ENCODE results near the gene PRKCQ.

PRKCQ gene

DNA sequence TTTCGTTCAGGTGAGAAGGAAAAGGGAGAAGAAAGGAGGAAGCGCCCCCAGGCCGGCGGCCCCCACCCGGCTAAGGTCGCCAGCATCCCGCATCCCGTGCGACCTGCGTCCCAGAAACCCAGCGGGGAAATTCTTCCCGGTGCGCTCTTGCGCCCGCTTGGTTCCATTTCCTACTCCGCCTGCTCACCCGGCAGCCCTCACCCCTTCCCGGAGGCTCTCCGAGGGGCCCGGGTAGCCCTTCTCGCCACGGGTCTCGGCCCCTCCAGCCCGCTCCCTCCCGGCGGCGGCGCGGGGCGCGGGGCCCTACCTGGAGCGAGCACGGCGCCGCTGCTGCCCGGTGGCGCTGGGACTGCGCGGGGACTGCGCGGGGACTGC is at the start of gene PRKCQ:
Gene PRKCQ, minus strand, starts transcription at position 373 of the 375 bp plus-strand sequence. CDS start 65,141 bp downstream, outside the sequence.
- no peak for DNase-seq

DNA sequence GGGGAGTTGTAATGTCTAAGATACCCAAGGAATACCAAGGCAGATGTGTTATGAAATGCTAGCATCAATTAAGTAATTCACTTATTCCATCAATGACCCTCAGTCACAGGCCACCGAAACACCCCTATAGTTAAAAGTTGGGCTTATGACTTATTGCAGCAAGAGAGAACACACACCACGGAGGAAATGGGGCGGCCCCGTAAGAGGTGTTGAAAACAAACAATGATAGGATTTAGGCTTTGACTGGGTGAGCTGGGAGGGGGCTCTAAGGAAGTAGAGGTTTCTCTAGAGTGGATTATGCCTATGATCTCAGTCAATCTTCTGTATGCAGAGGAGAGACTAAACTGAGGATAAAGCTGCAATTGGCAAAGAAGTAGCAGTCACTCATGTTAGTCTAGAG is 45.4 kb upstream of the PRKCQ start:
- DNase-seq: no peak

DNA sequence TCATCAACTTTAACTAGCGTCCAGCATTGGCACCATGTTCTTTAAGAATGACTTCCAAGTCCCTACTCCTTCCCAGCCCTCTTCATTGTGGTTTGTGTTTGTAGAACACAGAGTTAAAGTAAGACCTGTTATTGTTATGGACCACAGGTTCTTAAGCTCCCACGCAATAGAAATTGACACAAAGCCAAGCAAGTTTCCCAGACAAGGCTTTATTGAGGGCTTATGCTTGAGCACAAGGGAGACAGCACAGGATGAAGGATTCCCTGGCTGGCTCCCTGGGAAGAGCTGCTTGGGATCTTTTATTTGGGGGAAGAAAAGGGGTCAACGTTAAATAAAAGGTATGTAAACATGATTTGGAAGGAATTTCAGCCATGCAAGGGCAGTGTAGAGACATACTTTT is 44.3 kb upstream of the PRKCQ start:
- DNase-seq: no peak

DNA sequence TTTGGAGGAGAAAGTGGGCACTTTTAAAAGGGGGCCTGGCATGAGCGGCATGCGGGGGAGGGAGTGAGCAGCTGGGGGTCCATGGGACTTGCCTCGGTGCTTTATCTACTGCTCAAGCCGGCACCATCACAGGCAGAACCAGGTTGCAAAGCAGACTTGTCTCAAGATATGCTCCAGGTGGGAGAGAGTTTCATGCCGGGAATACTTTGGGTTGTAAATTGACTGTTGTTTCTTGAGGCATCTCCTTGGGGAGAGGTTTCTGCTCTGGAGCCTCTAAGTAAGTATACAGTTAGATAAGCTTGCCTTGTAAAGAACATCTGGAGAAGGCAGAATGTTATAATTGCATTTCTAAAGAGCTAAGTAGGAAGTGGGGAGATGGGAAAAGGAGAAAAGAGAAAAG is 42.8 kb upstream of the PRKCQ start:
- DNase-seq: no peak

DNA sequence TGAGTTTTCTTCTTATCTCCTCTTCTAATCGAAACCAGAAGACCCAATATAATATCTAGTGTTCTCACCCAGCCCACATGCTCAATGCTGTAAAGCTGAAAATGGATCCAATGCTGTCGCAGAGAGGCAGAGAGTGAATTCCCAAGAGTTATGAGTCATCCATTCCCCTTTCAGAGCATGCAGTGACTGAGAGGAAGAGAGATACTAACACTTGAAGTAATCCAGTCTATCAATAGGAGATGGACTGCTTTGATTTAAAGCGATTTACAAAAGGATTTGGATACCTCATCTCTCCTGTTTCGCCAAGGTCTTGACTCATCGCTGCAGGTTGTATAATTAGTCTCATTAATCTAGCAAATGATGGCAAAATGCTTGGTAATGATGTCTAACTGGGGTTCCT is 41.5 kb upstream of the PRKCQ start:
- no peak for DNase-seq

GRCh38 chr10:6619660-6620059 is 39.6 kb upstream of the PRKCQ start:
- no peak for DNase-seq

GRCh38 chr10:6618340-6618739 is 38.3 kb upstream of the PRKCQ start:
- no peak for DNase-seq

GRCh38 chr10:6617309-6618076 is 37.4 kb upstream of the PRKCQ start:
- no peak for DNase-seq

DNA sequence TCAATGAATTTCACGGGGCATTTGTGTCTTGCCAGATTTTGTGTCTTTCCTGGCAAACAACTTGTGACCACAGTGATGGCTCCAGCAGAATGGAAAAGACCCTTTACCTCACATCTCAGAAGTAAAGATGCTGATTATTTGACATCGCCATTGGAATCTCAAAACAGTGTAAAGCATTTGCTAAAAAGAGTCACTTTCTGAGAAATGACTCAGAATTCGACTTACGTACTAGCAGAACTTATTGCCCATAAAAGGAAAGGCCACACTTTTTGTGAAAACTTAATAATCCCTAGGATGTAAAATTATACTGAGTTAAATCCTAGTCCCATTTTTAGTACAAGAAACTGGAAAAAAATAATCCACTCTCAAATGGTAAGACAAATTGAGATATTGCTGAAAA is 35.9 kb upstream of the PRKCQ start:
- no peak for DNase-seq

DNA sequence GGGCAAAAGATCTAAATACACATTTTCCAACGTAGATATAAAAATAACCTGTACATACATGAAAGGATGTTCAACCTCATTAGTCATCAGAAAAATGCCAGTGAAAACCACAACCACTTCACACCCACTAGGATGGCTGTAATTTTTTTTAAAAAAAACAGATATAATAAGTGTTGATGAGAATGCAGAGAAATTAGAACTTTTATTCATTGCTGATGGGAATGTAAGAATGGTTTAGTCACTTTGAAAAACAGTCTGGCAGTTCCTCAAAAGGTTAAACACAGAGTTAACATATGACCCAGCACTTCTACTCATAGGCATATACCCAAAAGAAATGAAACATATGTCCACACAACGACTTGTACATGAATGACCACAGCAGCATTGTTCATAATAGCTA is 32.3 kb upstream of the PRKCQ start:
- no peak for DNase-seq

GRCh38 chr10:6610647-6611046 is 30.6 kb upstream of the PRKCQ start:
- no peak for DNase-seq

- DNase-seq: no peak
Observed at GRCh38 chr10:6609625-6610024, 29.5 kb upstream of the PRKCQ start.

DNA sequence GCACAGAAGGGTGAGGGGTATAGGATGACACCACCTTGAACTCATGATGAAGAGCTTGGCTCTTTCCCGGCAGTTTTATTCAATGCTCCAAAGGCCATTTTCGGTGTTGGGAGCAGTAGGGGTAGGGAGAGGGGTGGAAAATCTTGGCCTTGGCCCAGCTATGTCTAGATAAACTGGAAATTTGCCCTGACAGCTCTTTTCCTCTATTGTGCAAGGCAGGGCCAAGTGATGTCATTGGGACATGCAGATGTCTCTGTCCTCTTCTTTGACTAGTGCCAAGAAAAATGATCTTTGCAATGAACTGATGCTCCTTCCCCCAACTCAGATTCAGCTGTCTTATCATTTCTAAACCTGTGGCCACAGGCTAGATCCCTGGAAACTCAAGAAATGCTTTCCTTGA is 27.7 kb upstream of the PRKCQ start:
- no peak for DNase-seq

DNA sequence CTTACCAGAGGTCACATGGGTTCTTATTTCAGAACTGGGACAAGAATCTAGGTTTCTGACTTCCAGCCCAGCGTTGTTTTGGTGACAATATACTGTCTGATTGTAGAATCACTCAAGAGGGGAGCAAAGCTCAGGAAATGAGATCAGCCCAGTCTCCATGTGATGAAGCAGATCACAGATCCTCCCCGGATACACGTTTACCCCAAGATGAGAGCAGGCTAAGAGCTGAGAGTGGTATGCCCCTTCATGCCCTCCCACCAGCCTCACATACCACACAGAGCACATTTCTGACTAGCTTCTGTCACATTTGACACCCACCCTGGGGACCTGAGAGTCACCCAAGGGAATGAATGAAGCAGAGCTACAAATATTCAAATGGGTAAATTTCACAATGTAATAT is 27.1 kb upstream of the PRKCQ start:
- DNase-seq: peak; percentile 73

DNA sequence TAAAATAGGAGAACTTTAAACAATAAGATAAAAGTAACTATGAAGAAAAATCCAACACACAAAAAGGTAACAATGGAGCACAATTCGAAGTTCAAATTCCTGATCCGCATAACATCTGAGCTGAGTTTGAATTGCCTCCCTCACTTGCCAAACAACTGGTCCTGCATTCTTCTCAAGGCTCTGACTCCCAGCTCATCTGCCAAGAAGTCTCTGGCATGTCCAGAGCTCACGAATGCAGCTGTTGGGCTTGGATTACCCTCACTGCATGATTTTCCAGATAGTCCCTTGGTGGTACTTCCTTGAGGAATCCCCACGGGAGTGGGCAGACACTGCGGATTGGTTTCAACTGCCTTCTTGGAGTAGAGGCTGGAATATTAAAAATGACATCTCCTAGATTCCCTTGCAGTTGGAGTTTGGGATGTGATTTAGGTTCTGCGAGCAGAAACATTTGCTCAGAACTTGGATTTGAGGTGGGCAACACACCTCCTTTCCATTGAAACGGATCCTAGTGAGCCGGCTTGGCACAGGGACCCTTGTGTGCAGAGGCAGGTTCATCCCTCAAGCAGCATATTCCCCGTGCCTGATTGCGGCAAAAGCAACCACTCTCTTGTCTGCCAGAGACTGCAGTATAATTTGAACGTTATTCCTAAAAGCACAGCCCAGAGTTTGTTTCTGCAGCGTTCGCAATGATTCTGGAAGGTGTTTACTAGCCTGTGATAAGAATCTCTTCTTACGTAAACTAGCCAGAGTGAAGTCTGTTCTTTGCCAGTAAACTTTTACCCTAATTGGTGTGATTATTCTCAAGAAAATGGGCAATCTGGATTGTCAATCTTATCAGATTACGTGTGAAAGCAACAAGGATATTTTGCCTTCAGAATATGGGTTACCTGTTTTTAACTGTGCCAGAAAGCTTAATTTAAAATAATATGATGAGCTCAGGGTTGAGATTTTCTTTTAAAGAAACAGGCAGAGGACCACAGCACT is 23.4 kb upstream of the PRKCQ start:
- DNase-seq: no peak

DNA sequence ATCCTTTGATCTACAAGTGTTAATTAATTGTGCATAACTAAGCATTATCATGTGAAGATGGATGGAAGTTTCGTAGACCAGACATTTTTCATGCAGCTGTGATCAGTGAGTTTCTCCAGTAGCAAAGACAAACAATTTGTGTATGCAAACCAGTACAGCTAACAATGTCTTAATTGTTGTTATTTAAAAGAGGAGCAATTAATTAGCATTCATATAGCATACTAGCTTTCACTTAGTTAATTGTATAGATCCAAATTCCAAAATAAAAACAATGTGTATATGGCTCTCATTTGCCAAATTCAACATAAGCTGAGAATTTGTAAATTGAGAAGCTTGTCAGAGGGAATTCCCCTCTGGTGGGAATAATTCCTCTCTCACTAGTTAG is 22.6 kb upstream of the PRKCQ start:
- DNase-seq: no peak

DNA sequence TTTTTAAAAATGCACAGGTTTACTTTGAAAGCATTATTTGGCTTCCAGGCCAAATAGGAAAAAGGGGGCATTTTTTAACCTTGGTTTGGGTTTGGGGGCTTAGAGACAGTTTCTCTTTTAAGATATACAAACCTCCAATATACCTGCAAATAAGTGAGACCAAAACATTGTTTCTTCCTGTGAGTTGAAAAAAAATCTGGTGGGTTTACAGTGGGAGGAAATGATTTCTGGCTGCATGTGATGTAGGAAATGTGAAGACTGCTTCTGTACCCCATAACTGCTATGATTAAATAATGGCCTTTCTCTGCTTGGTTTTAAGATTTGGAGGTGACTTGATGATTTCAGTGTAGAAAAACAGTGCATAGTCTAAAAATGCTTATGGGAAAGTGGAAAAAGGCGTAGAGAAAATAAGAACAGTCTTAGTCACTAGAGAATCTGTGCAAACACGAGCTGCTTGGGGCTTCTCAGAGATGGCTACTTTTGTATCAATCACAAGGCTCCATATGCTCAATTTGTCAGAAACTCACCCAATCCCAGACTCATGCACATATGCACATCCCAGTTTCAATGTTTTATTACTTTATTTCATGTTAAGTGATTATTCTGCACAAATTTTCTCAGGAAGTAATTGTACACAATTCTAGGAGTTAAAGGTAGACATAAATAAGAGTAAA is 22.1 kb upstream of the PRKCQ start:
- DNase-seq: no peak

DNA sequence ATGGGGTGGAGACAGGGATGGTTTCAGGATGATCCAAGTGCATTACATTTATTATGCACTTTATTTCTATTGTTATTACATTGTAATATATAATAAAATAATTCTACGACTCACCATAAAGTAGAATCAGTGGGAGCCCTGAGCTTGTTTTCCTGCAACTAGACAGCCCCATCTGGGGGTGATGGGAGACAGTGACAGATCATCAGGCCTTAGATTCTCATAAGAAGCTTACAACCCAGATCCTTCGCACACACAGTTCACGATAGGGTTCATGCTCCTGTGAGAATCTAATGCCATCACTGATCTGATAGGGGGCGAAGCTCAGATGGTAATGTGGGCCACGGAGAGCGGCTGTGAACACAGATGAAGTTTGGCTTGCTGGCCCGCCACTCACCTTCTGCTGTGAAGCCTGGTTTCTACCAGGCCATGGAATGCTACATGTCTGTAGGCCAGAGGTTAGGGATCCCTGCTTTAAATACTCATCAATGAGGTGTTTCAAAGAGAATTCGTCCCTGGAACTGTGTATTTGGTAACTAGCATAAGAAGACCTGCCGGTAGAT is 21.2 kb upstream of the PRKCQ start:
- no peak for DNase-seq

DNA sequence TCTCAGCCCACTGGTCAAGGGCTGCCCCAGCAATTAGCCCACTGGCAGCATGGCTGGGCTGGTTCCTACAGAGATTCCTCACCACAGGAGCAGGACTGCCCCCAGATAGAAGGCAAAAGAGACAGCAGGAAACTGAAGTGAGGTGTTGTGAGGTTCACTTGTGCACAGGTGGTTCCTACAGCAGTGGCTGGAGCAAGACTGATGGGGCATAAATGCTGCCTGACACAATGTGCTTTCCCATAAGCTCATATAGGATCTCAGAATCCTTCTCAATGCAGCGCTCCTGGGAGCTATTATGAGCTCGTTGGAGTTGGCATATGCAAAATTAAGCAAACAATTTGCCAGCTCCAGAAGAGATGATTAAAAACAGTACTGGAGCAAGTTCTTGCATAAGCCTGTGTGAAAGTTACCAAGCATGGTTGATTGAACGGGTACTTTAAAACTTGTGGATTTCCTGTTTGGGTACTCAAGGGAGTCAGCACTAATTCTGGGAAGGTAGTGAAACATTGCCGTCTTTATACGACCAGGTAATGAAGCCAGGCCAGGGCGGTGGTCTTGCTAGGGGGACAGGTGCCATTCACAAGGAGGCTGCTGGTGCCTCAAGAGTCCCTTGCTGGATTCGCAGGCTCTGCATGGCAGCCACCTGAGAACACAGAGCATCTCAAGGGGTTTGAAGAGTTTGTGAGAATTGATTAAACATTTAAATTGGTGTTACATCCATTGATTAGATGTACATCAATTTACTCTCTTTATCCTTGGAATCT is 20.3 kb upstream of the PRKCQ start:
- DNase-seq: no peak

DNA sequence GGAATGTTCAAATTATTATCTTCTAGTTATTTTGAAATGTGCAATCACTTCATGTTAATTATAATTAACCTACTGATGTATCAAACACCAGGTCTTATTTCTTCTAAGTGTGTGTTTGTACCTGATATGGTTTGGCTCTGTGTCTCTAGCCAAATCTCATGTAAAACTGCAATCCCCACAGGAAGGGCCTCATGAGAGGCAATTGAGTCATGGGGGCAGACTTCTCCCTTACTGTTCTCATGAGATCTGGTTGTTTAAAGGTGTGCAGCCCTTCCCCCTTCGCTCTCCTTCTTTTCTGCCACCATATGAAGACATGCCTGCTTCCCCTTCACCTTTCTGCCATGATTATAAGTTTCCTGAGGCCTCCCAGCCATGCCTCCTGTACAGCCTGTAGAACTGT is 18.6 kb upstream of the PRKCQ start:
- no peak for DNase-seq

- no peak for DNase-seq
Observed at GRCh38 chr10:6597478-6597877, 17.4 kb upstream of the PRKCQ start.

- no peak for DNase-seq
Observed at GRCh38 chr10:6595499-6595898, 15.4 kb upstream of the PRKCQ start.
